Natural killer cell (primary cell): ENCODE measurements around the gene RDX. TPM values are rescaled to one million over a fixed set of nuclear protein-coding genes. Genes with fewer than 3 reads are reported as not detected.

Experiments used
- ATAC-seq, 3 donors: fragments of 150-1000 bp in 2 of 3; fragments of 200-7000 bp in 1 of 3; cut with Tn5 transposase; 1 replicate in 1 of 3; 2 replicates in 2 of 3; pipeline ENCODE4 v1.10.0; 2021; ENCODE audit warnings: mild to moderate bottlenecking in 2 of 3, moderate library complexity in 2 of 3
- DNase-seq, 2 donors: peaks; one replicate each; pipeline versions ENCODE4 v3.0.0 to v3.0.0-alpha.2; 2013 to 2021; ENCODE audit warnings: mixed read lengths in 1 of 2
- H3K27ac ChIP-seq: one replicate; pipeline ENCODE4 v1.5.1; 2013; ENCODE audit warnings: mild to moderate bottlenecking, low read length
- H3K27me3 ChIP-seq: one replicate; pipeline ENCODE4 v1.6.1; 2013; ENCODE audit warnings: low read length; ENCODE audit not compliant: control insufficient read depth, insufficient read depth
- H3K36me3 ChIP-seq: one replicate; pipeline ENCODE4 v1.6.1; 2013; ENCODE audit warnings: low read length; ENCODE audit not compliant: control insufficient read depth, insufficient read depth
- H3K4me1 ChIP-seq: one replicate; pipeline ENCODE4 v1.6.1; 2013; ENCODE audit warnings: low read length; ENCODE audit not compliant: control insufficient read depth, insufficient read depth
- H3K4me3 ChIP-seq: one replicate; pipeline ENCODE4 v1.5.1; 2013; ENCODE audit warnings: low read length
- H3K9me3 ChIP-seq: one replicate; pipeline ENCODE4 v1.6.1; 2013; ENCODE audit warnings: low read length; ENCODE audit not compliant: control insufficient read depth, insufficient read depth
- H3K27ac Mint-ChIP-seq, 2 donors: one replicate each; pipeline ENCODE4 v1.8.0; 2022; ENCODE audit warnings: mild to moderate bottlenecking in 2 of 2, mixed read lengths in 2 of 2, moderate library complexity in 1 of 2
- H3K27me3 Mint-ChIP-seq, 2 donors: one replicate each; pipeline ENCODE4 v1.8.0; 2022; ENCODE audit warnings: low read depth in 2 of 2, mixed read lengths in 2 of 2
- H3K36me3 Mint-ChIP-seq: one replicate; pipeline ENCODE4 v1.8.0; 2022; ENCODE audit warnings: mixed read lengths
- H3K4me1 Mint-ChIP-seq, 2 donors: one replicate each; pipeline ENCODE4 v1.8.0; 2022; ENCODE audit warnings: mixed read lengths in 2 of 2
- H3K4me3 Mint-ChIP-seq: one replicate; pipeline ENCODE4 v1.8.0; 2022; ENCODE audit warnings: mild to moderate bottlenecking, moderate library complexity, mixed read lengths
- H3K9me3 Mint-ChIP-seq, 2 donors: one replicate each; pipeline ENCODE4 v1.8.0; 2022; ENCODE audit warnings: mixed read lengths in 2 of 2
- WGBS: methylation state at CpG from one replicate; pipeline ENCODE4 v1.1.7; 2013; ENCODE audit warnings: missing lambda C conversion rate; ENCODE audit not compliant: insufficient coverage; 5-methylcytosine and 5-hydroxymethylcytosine counted together
- intact Hi-C: fragments of 100-400 bp; cut with micrococcal nuclease; formaldehyde crosslinking; loops from one replicate; pipeline ENCODE4 v1.14.2; 2022
- total RNA-seq, 4 donors: library from RNA; stranded (reverse); fragments of 120-200 nt in 1 of 4; gene quantifications; one replicate each; pipeline versions ENCODE4 v1.2.3 to v1.2.4, GENCODE V29; 2013 to 2022
- TF ChIP-seq, protein P1 (sequence below): fragments of 200-600 bp; IDR thresholded peaks from one replicate; pipeline ENCODE4 v1.8.0; 2022; ENCODE audit warnings: antibody characterized with exemption

The RDX gene
- total RNA-seq, 3 donors from 2014 or later (not counting 1 experiment from before 2014, with no cell fraction given): 22.6 to 31.1 (median 25.9) TPM

DNA sequence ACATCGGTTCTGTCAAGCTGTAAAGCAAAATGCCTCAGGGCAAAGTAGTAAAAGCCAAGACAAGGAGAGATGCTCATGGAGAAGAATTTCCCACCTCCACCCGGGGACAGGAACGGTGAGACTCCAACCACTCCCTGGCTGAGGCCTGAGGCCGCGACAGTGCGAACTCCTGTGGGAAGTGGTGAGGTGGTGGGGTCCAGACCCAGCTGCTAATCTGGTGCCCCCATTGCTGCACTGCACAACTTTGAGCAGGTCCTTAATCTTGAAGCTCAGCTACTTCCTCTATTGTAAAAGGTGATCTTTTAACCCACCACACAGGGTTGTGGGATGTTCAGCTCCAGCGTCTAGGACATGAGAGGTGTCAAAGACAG lies 119.3 kb downstream of the RDX start:
- intact Hi-C loops: no loop called here
- Mint-ChIP-seq H3K27me3 (peaks cover 0 to 6% of the 10 kb centered on the region in 2 donors), H3K36me3 (no peaks in the 10 kb centered on the region)

DNA sequence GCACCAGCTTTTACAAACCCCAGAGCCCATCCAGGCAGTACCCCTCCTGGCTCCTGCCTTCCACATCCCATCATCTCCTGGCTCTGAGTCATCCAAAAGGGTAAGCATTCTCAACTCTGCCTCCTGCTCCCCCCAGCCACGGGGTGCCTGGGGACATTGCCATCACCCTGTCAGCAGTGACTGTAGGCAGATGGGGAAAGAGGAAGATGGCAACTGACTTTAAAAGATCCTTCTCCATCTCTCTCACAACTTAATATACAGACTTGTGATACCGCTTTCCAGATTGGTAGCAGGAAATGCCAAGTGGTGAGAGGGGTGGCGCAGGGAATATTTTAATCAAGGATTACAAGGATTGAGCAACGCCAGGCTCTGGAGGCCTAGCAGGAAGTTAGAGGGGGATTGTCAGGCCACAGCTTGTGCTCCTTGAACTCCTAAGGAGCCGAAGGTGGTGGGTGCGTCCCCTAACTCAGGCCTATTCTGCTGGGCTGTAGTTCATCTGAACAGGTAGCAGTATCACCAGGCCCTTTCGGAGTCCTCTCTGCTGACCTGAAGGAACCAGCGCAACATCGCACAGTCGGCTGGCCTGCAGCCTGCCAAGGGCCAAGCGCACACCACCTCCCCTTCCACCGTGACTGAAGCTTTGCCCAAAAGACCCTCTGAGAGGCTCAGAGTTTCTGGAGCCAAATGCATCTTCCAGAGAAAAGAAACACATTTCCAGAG lies 119.9 kb downstream of the RDX start:
- H3K9me3 ChIP-seq: no peaks in the 10 kb centered on the region
- Mint-ChIP-seq H3K9me3 (no peaks in the 10 kb centered on the region), H3K4me3 (no peak overlapping the region), H3K27me3 (peaks cover 0 to 6% of the 10 kb centered on the region in 2 donors), H3K27ac (no peak overlapping the region), H3K4me1 (peaks cover 7 to 8% of the 10 kb centered on the region in 2 donors), H3K36me3 (no peaks in the 10 kb centered on the region)
- no peaks in the 10 kb centered on the region for H3K36me3 ChIP-seq
- peaks cover 3% of the 10 kb centered on the region for H3K4me1 ChIP-seq
- H3K27me3 ChIP-seq: no peaks in the 10 kb centered on the region
- ATAC-seq: no peak
- WGBS: 92% methylated on average over 11 of the region's 12 CpGs
- no peak for DNase-seq
- TF ChIP-seq, protein P1, sequence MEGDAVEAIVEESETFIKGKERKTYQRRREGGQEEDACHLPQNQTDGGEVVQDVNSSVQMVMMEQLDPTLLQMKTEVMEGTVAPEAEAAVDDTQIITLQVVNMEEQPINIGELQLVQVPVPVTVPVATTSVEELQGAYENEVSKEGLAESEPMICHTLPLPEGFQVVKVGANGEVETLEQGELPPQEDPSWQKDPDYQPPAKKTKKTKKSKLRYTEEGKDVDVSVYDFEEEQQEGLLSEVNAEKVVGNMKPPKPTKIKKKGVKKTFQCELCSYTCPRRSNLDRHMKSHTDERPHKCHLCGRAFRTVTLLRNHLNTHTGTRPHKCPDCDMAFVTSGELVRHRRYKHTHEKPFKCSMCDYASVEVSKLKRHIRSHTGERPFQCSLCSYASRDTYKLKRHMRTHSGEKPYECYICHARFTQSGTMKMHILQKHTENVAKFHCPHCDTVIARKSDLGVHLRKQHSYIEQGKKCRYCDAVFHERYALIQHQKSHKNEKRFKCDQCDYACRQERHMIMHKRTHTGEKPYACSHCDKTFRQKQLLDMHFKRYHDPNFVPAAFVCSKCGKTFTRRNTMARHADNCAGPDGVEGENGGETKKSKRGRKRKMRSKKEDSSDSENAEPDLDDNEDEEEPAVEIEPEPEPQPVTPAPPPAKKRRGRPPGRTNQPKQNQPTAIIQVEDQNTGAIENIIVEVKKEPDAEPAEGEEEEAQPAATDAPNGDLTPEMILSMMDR: no peak
- H3K4me3 ChIP-seq: no peak overlapping the region
- H3K27ac ChIP-seq: no peak overlapping the region
- intact Hi-C loops: no loop called here

More for the DNA sequence above, 119.3 kb downstream of the RDX start:
- H3K9me3 Mint-ChIP-seq: no peaks in the 10 kb centered on the region
- ATAC-seq: no peak
- H3K9me3 ChIP-seq: no peaks in the 10 kb centered on the region
- no peak overlapping the region for H3K4me3 ChIP-seq
- peaks cover 3% of the 10 kb centered on the region for H3K4me1 ChIP-seq
- H3K4me3 Mint-ChIP-seq: no peak overlapping the region
- peaks cover 7 to 8% of the 10 kb centered on the region in 2 donors for H3K4me1 Mint-ChIP-seq
- no peak overlapping the region for H3K27ac ChIP-seq
- H3K36me3 ChIP-seq: no peaks in the 10 kb centered on the region
- no peak overlapping the region for H3K27ac Mint-ChIP-seq
- DNase-seq: no peak
- TF ChIP-seq, protein P1: no peak
- no peaks in the 10 kb centered on the region for H3K27me3 ChIP-seq
- WGBS: 47% methylated on average over 7 of the region's 7 CpGs

DNA sequence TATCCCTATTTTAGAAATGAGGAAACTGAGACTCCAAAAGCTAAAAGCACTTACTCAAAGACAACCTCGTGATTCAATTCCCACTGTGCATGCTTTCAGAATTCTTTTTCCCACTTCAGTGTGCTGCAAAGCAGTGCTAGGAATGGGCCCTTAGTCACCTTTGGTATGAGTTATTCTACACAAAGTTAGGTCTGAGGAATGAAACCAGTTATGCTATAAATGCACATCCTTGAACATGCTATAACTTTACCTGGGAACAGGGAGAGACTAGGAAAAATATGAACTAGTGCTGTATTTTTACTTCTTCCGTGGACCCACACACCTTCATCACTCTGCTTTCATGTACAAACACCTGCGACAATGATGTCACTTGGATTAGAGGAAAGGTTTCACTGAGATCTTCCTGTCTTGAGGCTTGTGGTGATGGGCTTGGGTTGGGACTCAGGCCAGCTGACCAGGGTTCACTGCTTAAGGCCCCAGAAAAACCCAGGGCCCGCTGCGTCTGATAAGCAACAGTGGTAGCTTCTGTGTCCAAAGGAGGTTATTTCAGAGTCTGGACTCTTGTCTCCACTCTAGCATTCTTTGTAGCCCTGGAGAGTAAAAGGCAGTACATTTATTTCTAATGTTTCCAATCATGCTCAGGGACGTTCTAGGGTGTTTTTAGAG lies 121.6 kb downstream of the RDX start:
- peaks cover 0 to 6% of the 10 kb centered on the region in 2 donors for H3K27me3 Mint-ChIP-seq
- intact Hi-C loops: no loop called here
- TF ChIP-seq, protein P1: no peak
- no peak overlapping the region for H3K27ac ChIP-seq
- WGBS: 67% methylated on average over 5 of the region's 6 CpGs
- DNase-seq (no peak), ATAC-seq (no peak)
- H3K4me3 Mint-ChIP-seq: no peak overlapping the region
- no peaks in the 10 kb centered on the region for H3K27me3 ChIP-seq
- H3K4me3 ChIP-seq: no peak overlapping the region
- no peaks in the 10 kb centered on the region for H3K36me3 ChIP-seq
- no peaks in the 10 kb centered on the region for H3K36me3 Mint-ChIP-seq
- peaks cover 3% of the 10 kb centered on the region for H3K4me1 ChIP-seq
- no peak overlapping the region for H3K27ac Mint-ChIP-seq
- H3K9me3 Mint-ChIP-seq: no peaks in the 10 kb centered on the region
- peaks cover 7 to 8% of the 10 kb centered on the region in 2 donors for H3K4me1 Mint-ChIP-seq
- H3K9me3 ChIP-seq: no peaks in the 10 kb centered on the region
